ENCODE results near the gene WNK1. TPM values are rescaled to one million over a fixed set of nuclear protein-coding genes. Genes with fewer than 3 reads are reported as not detected.

WNK1 gene
- polyA plus RNA-seq, 1 donor (not counting 4 experiments of a cell fraction or from before 2014, with no cell fraction given): 72.3 TPM

GRCh38 chr12:837548-837947 lies 85.2 kb downstream of the WNK1 start:
- Histone ChIP-seq H3K27ac (ENCODE audit: control insufficient read depth, insufficient read depth, low read length) (no peak overlapping the region), H3K79me2 (ENCODE audit: control insufficient read depth, insufficient read depth, low read length) (peaks cover 7% of the 10 kb centered on the region), H3K4me3 (ENCODE audit: control insufficient read depth in 2 of 3, extremely low read depth in 1 of 3, insufficient read depth in 2 of 3, low read depth in 1 of 3, low read length in 3 of 3) (no peak overlapping the region), H4K20me1 (ENCODE audit: control insufficient read depth, extremely low read depth, insufficient read depth, low read length) (no peaks in the 10 kb centered on the region), H3K27me3 (ENCODE audit: control insufficient read depth, extremely low read depth, insufficient read depth, low read length) (no peaks in the 10 kb centered on the region), H3K4me2 (ENCODE audit: control insufficient read depth, extremely low read depth, insufficient read depth, low read depth, low read length) (no peak overlapping the region), H3K9me1 (ENCODE audit: control insufficient read depth, extremely low read depth, insufficient read depth, low read length) (no peaks in the 10 kb centered on the region), H3K36me3 (ENCODE audit: control insufficient read depth in 2 of 2, extremely low read depth in 1 of 2, insufficient read depth in 2 of 2, low read length in 2 of 2) (peaks cover 7 to 8% of the 10 kb centered on the region in 2 experiments), H3K9ac (ENCODE audit: control insufficient read depth, extremely low read depth, insufficient read depth, low read length) (no peak overlapping the region), H3K9me3 (ENCODE audit: control insufficient read depth, low read depth, low read length) (no peaks in the 10 kb centered on the region), H2AFZ (ENCODE audit: control insufficient read depth, low read length) (no peak overlapping the region), H3K4me1 (ENCODE audit: control insufficient read depth, extremely low read depth, insufficient read depth, low read length) (peaks cover 3% of the 10 kb centered on the region)
- no peak for TF ChIP-seq CTCF (optimal IDR thresholded peaks at IDR 0.05 in 1 of 3, IDR thresholded peaks at IDR 0.05 in 1 of 3, conservative IDR thresholded peaks at IDR 0.05 in 1 of 3; ENCODE audit: extremely low read depth in 1 of 3, insufficient read depth in 2 of 3, low read length in 3 of 3)
- TF ChIP-seq EZH2 (IDR thresholded peaks at IDR 0.05; ENCODE audit: low read length): no peak
- no peak for FAIRE-seq
- dilution Hi-C loops (cut with MboI; ENCODE audit: extremely low pct_ligation_motif_present, low sequenced_read_pairs): no loop called here
- DNase-seq (ENCODE audit: low read depth, low spot score): no peak

GRCh38 chr12:843609-844008 lies 91.2 kb downstream of the WNK1 start:
- dilution Hi-C loops (cut with MboI; ENCODE audit: extremely low pct_ligation_motif_present, low sequenced_read_pairs): no loop called here
- no peak overlapping the region for H3K4me2 ChIP-seq (ENCODE audit: control insufficient read depth, extremely low read depth, insufficient read depth, low read depth, low read length)

More at GRCh38 chr12:843609-844008, 91.2 kb downstream of the WNK1 start:
- H3K9me3 ChIP-seq (ENCODE audit: control insufficient read depth, low read depth, low read length): no peaks in the 10 kb centered on the region
- FAIRE-seq (peak; percentile 59), DNase-seq (ENCODE audit: low read depth, low spot score) (no peak)
- TF ChIP-seq CTCF (optimal IDR thresholded peaks at IDR 0.05 in 1 of 3, IDR thresholded peaks at IDR 0.05 in 1 of 3, conservative IDR thresholded peaks at IDR 0.05 in 1 of 3; ENCODE audit: extremely low read depth in 1 of 3, insufficient read depth in 2 of 3, low read length in 3 of 3) (no peak), EZH2 (IDR thresholded peaks at IDR 0.05; ENCODE audit: low read length) (no peak)
- no peak overlapping the region for H3K27ac ChIP-seq (ENCODE audit: control insufficient read depth, insufficient read depth, low read length)
- H3K27me3 ChIP-seq (ENCODE audit: control insufficient read depth, extremely low read depth, insufficient read depth, low read length): no peaks in the 10 kb centered on the region
- H4K20me1 ChIP-seq (ENCODE audit: control insufficient read depth, extremely low read depth, insufficient read depth, low read length): no peaks in the 10 kb centered on the region
- peaks cover 20% of the 10 kb centered on the region for H3K79me2 ChIP-seq (ENCODE audit: control insufficient read depth, insufficient read depth, low read length)
- H3K9me1 ChIP-seq (ENCODE audit: control insufficient read depth, extremely low read depth, insufficient read depth, low read length): no peaks in the 10 kb centered on the region
- H3K4me1 ChIP-seq (ENCODE audit: control insufficient read depth, extremely low read depth, insufficient read depth, low read length): peaks cover 34% of the 10 kb centered on the region
- H3K9ac ChIP-seq (ENCODE audit: control insufficient read depth, extremely low read depth, insufficient read depth, low read length): no peak overlapping the region
- peaks cover 3 to 4% of the 10 kb centered on the region in 2 experiments for H3K36me3 ChIP-seq (ENCODE audit: control insufficient read depth in 2 of 2, extremely low read depth in 1 of 2, insufficient read depth in 2 of 2, low read length in 2 of 2)
- H2AFZ ChIP-seq (ENCODE audit: control insufficient read depth, low read length): no peak overlapping the region
- no peak overlapping the region for H3K4me3 ChIP-seq (ENCODE audit: control insufficient read depth in 2 of 3, extremely low read depth in 1 of 3, insufficient read depth in 2 of 3, low read depth in 1 of 3, low read length in 3 of 3)

All from keratinocyte (primary cell).